A549 (cell line): Measurements from ENCODE around the gene CTNNBIP1. TPM values are rescaled to one million over a fixed set of nuclear protein-coding genes. Genes with fewer than 3 reads are reported as not detected.

Source experiments
- ATAC-seq, 2 experiments: fragments of 200-7000 bp in 1 of 2; fragments of >200 bp in 1 of 2; cut with Nextera tagmentation in 1 of 2; cut with Tn5 transposase in 1 of 2; 3 replicates each; pipeline versions ENCODE4 v1.8.0 to v1.9.1; 2018 to 2020; ENCODE audit warnings: mild to moderate bottlenecking in 1 of 2, moderate library complexity in 1 of 2
- CTCF ChIA-PET: fragments of 300-600 bp; sonication (Branson Sonifier 250); formaldehyde crosslinking; extraction: SDS; loops from one replicate; lab custom pipeline; 2021; ENCODE audit warnings: antibody characterized with exemption, inconsistent platforms; lab: Yijun Ruan, JAX
- POLR2A ChIA-PET: fragments of 350-600 bp; formaldehyde crosslinking; extraction: SDS; loops from one replicate; lab custom pipeline; 2021; ENCODE audit warnings: antibody characterized with exemption, inconsistent platforms; lab: Yijun Ruan, JAX
- DNase-seq, 2 experiments: peaks; one replicate each; pipeline versions ENCODE4 v3.0.0 to v3.0.0-alpha.2; 2011 to 2016; ENCODE audit warnings: low read depth in 1 of 2, low spot score in 1 of 2
- FAIRE-seq: peaks from 2 replicates; lab custom pipeline; 2011; peaks lifted over from hg19 to GRCh38; lab: Jason Lieb, UNC
- H3K27ac ChIP-seq, 2 experiments: fragments of >200 bp; sonication (Bioruptor Twin); formaldehyde crosslinking; 3 replicates each; pipeline ENCODE4 v1.5.1; 2016 to 2017
- H3K4me1 ChIP-seq: fragments of >200 bp; sonication (Bioruptor Twin); formaldehyde crosslinking; 3 replicates; pipeline ENCODE4 v1.6.1; 2016
- H3K4me2 ChIP-seq: fragments of >200 bp; sonication (Bioruptor Twin); formaldehyde crosslinking; 3 replicates; pipeline ENCODE4 v1.6.1; 2016
- H3K4me3 ChIP-seq: fragments of >200 bp; sonication (Bioruptor Twin); formaldehyde crosslinking; 3 replicates; pipeline ENCODE4 v1.5.1; 2016
- H3K9me3 ChIP-seq: fragments of >200 bp; sonication (Bioruptor Twin); formaldehyde crosslinking; 3 replicates; pipeline ENCODE4 v1.6.1; 2016
- BHLHE40 ChIP-seq: IDR thresholded peaks from 2 replicates; pipeline ENCODE4 v1.6.1; 2012; ENCODE audit warnings: low read depth, low read length, inconsistent platforms
- CBX2 ChIP-seq: fragments of 200-600 bp; sonication (generic); IDR thresholded peaks from 2 replicates; pipeline ENCODE4 v1.6.1; 2016; ENCODE audit warnings: low read depth, mild to moderate bottlenecking, borderline replicate concordance
- CEBPB ChIP-seq, 2 experiments: fragments of >200 bp in 1 of 2; sonication (Bioruptor Twin) in 1 of 2; formaldehyde crosslinking in 1 of 2; IDR thresholded peaks; 2 replicates each; pipeline ENCODE4 v1.6.1; 2012 to 2016
- CHD4 ChIP-seq: fragments of 200-600 bp; sonication (generic); IDR thresholded peaks from 2 replicates; pipeline ENCODE4 v1.6.1; 2016; ENCODE audit warnings: antibody characterized with exemption, mild to moderate bottlenecking, borderline replicate concordance
- EP300 ChIP-seq, 2 experiments: fragments of >200 bp; sonication (Bioruptor Twin); formaldehyde crosslinking; IDR thresholded peaks; 2 replicates in 1 of 2; 3 replicates in 1 of 2; pipeline ENCODE4 v1.6.1; 2016 to 2017
- FOSB ChIP-seq: fragments of 250-450 bp; sonication (Bioruptor Pico); IDR thresholded peaks from 2 replicates; pipeline ENCODE4 v1.5.0; 2020; ENCODE audit warnings: mild to moderate bottlenecking, moderate library complexity
- GATA3 ChIP-seq: IDR thresholded peaks from 2 replicates; pipeline ENCODE4 v1.6.1; 2012; ENCODE audit warnings: borderline replicate concordance
- HOXB13 ChIP-seq: fragments of 250-450 bp; sonication (Bioruptor Pico); IDR thresholded peaks from 2 replicates; pipeline ENCODE4 v1.5.0; 2020; ENCODE audit warnings: low read depth, mild to moderate bottlenecking, moderate library complexity
- JUNB ChIP-seq: fragments of >200 bp; sonication (Bioruptor Twin); formaldehyde crosslinking; IDR thresholded peaks from 2 replicates; pipeline ENCODE4 v1.6.1; 2016
- NPAS2 ChIP-seq: fragments of 250-450 bp; sonication (Bioruptor Pico); IDR thresholded peaks from 2 replicates; pipeline ENCODE4 v1.8.0; 2022; ENCODE audit warnings: mild to moderate bottlenecking, moderate library complexity, borderline replicate concordance
- RAD21 ChIP-seq, 2 experiments: fragments of >200 bp in 1 of 2; sonication (Bioruptor Twin) in 1 of 2; formaldehyde crosslinking in 1 of 2; IDR thresholded peaks in 1 of 2; conservative IDR thresholded peaks in 1 of 2; 2 replicates in 1 of 2; 3 replicates in 1 of 2; pipeline ENCODE4 v1.6.1; 2012 to 2018; ENCODE audit warnings: inconsistent platforms in 1 of 2
- RARB ChIP-seq: fragments of 250-450 bp; sonication (Bioruptor Pico); IDR thresholded peaks from 2 replicates; pipeline ENCODE4 v1.8.0; 2021; ENCODE audit warnings: mild to moderate bottlenecking, moderate library complexity
- SMC3 ChIP-seq: fragments of >200 bp; sonication (Bioruptor Twin); formaldehyde crosslinking; IDR thresholded peaks from 3 replicates; pipeline ENCODE4 v1.6.1; 2018; ENCODE audit warnings: inconsistent platforms
- TFCP2L1 ChIP-seq: fragments of 250-450 bp; sonication (Bioruptor Pico); IDR thresholded peaks from 2 replicates; pipeline ENCODE4 v1.5.0; 2021; ENCODE audit warnings: mild to moderate bottlenecking
- WGBS: methylation state at CpG from one replicate; pipeline ENCODE4 v1.1.6; 2017; ENCODE audit errors: missing lambda C conversion rate; 5-methylcytosine and 5-hydroxymethylcytosine counted together
- polyA plus RNA-seq, 4 experiments: library from polyadenylated mRNA; depleted of rRNA in 3 of 4; stranded (reverse); fragments of >200 nt; fragmentation: RNase III in 1 of 4; extraction: RNeasy Plus Mini Kit Qiagen cat#74134 plus additional on column Dnase treatment in 1 of 4; gene quantifications; 2 replicates in 3 of 4; 3 replicates in 1 of 4; pipeline ENCODE4 v1.2.3, GENCODE V29; 2011 to 2017
- TF ChIP-seq, protein P1 (sequence below): IDR thresholded peaks from 2 replicates; pipeline ENCODE4 v1.6.1; 2012
- TF ChIP-seq, protein P2 (sequence below): fragments of 250-450 bp; sonication (Bioruptor Pico); IDR thresholded peaks from 2 replicates; pipeline ENCODE4 v1.5.0; 2021; ENCODE audit warnings: mild to moderate bottlenecking, moderate library complexity, borderline replicate concordance
- TF ChIP-seq, protein P3 (sequence below): fragments of 250-450 bp; sonication (Bioruptor Pico); IDR thresholded peaks from 2 replicates; pipeline ENCODE4 v1.5.0; 2020; ENCODE audit warnings: low read depth, mild to moderate bottlenecking, moderate library complexity
- TF ChIP-seq, protein P4 (sequence below): fragments of 200-600 bp; sonication (generic); IDR thresholded peaks from 2 replicates; pipeline ENCODE4 v1.6.1; 2016; ENCODE audit warnings: antibody characterized with exemption, mild to moderate bottlenecking, moderate library complexity
- TF ChIP-seq, protein P5 (sequence below): fragments of >200 bp; sonication (Bioruptor Twin); formaldehyde crosslinking; IDR thresholded peaks from 3 replicates; pipeline ENCODE4 v1.5.1; 2016

Gene CTNNBIP1
- polyA plus RNA-seq, 2 of the 4 experiments (the other 2 are of a cell fraction), result 5.6 to 10.4 TPM

DNA sequence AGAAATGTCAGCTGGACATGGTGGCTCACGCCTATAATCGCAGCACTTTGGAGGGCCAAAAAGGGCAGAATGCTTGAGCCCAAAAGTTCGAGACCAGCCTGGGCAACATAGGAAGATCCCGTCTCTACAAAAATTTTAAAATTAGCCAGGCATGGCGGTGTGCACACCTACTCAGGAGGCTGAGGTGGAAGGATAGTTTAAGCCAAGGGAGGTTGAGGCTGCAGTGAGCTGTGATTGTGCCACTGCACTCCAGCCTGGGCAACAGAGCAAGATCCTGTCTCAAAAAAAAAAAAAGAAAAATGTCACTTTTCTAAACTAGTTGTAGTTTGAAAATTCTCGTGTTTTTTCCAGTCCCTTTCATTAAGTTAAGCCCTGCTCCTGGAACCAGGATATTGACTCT lies 95.5 kb downstream of the CTNNBIP1 start:
- peak overlapping the region in 1 of 2 experiments; percentile 28; a peak in 1 of 6 replicates for H3K27ac ChIP-seq
- no peak for ATAC-seq
- H3K9me3 ChIP-seq, result no peaks in the 10 kb centered on the region
- peaks cover 32% of the 10 kb centered on the region for H3K4me1 ChIP-seq
- no peak overlapping the region for H3K4me3 ChIP-seq
- no peak for TF ChIP-seq FOSB
- TF ChIP-seq, protein P1, sequence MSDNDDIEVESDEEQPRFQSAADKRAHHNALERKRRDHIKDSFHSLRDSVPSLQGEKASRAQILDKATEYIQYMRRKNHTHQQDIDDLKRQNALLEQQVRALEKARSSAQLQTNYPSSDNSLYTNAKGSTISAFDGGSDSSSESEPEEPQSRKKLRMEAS, result no peak
- no peak for TF ChIP-seq RAD21 (conservative IDR thresholded peaks at IDR 0.05 in 1 of 2, IDR thresholded peaks at IDR 0.05 in 1 of 2)
- no peak for TF ChIP-seq JUNB
- no peak for TF ChIP-seq EP300 (IDR thresholded peaks at IDR 0.05)
- no peak for TF ChIP-seq NPAS2
- TF ChIP-seq RARB (CRISPR knock-in tag), result no peak
- no peak for TF ChIP-seq GATA3
- TF ChIP-seq, protein P2, sequence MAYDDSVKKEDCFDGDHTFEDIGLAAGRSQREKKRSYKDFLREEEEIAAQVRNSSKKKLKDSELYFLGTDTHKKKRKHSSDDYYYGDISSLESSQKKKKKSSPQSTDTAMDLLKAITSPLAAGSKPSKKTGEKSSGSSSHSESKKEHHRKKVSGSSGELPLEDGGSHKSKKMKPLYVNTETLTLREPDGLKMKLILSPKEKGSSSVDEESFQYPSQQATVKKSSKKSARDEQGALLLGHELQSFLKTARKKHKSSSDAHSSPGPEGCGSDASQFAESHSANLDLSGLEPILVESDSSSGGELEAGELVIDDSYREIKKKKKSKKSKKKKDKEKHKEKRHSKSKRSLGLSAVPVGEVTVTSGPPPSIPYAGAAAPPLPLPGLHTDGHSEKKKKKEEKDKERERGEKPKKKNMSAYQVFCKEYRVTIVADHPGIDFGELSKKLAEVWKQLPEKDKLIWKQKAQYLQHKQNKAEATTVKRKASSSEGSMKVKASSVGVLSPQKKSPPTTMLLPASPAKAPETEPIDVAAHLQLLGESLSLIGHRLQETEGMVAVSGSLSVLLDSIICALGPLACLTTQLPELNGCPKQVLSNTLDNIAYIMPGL (CRISPR knock-in tag), result no peak
- no peak for TF ChIP-seq CEBPB (IDR thresholded peaks at IDR 0.05)
- TF ChIP-seq TFCP2L1 (CRISPR knock-in tag), result no peak
- TF ChIP-seq, protein P3, sequence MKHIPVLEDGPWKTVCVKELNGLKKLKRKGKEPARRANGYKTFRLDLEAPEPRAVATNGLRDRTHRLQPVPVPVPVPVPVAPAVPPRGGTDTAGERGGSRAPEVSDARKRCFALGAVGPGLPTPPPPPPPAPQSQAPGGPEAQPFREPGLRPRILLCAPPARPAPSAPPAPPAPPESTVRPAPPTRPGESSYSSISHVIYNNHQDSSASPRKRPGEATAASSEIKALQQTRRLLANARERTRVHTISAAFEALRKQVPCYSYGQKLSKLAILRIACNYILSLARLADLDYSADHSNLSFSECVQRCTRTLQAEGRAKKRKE, result no peak
- no peak for TF ChIP-seq BHLHE40
- H3K4me2 ChIP-seq, result no peak overlapping the region
- FAIRE-seq, result no peak
- POLR2A ChIA-PET, result no interaction called here
- CTCF ChIA-PET, result interaction anchor here (0.9 kb wide), 1 partner anchor 30 kb away, joined by 4 read pairs; no protein-coding TSS in a partner anchor
- no peak for DNase-seq
- 89% methylated on average over 6 of the region's 6 CpGs for WGBS

DNA sequence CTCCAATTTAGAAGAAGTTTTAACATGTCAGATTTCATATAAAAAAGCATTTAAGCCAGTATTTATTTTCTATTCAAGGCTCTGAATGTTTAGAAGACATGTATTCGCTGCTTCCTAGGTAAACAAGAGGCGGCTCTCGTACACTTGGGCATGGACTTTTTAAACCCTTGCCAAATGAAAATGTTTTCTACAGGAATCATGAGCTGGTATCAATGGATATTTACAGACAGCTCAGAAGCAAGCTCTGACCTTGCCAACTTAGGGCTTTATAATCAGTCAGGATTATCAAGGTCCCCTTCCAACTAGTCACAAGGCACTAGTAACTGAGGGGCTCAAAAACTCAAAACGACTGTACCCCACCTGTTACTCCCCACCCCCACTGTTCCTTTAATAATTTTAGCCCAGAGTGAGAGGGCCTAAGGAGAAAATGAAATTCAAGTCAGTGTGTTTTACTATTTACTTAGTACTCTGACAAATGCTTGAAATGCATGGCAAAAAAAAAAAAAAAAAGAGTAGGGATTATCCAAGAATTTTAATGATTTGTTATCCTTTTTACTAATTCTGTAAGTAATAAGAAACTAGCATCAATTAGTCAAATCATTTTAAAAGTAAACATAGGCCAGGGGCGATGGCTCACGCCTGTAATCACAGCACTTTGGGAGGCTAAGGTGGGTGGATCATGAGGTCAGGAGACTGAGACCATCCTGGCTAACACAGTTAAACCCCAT lies 98.7 kb downstream of the CTNNBIP1 start:
- ATAC-seq (no peak), DNase-seq (no peak), FAIRE-seq (no peak)
- POLR2A ChIA-PET, result no interaction called here
- Histone ChIP-seq H3K4me2 (no peak overlapping the region), H3K27ac (no peak overlapping the region), H3K4me3 (no peak overlapping the region), H3K4me1 (peaks cover 26% of the 10 kb centered on the region), H3K9me3 (no peaks in the 10 kb centered on the region)
- CTCF ChIA-PET, result interaction anchor here (1.3 kb wide), 1 partner anchor 26 kb away, joined by 4 read pairs; no protein-coding TSS in a partner anchor
- WGBS, result 69% methylated on average over 6 of the region's 6 CpGs
- TF ChIP-seq SMC3 (no peak), CBX2 (no peak), JUNB (no peak), HOXB13 (CRISPR knock-in tag) (no peak), CHD4 (no peak)
- TF ChIP-seq, protein P2 (CRISPR knock-in tag), result no peak
- TF ChIP-seq, protein P4, sequence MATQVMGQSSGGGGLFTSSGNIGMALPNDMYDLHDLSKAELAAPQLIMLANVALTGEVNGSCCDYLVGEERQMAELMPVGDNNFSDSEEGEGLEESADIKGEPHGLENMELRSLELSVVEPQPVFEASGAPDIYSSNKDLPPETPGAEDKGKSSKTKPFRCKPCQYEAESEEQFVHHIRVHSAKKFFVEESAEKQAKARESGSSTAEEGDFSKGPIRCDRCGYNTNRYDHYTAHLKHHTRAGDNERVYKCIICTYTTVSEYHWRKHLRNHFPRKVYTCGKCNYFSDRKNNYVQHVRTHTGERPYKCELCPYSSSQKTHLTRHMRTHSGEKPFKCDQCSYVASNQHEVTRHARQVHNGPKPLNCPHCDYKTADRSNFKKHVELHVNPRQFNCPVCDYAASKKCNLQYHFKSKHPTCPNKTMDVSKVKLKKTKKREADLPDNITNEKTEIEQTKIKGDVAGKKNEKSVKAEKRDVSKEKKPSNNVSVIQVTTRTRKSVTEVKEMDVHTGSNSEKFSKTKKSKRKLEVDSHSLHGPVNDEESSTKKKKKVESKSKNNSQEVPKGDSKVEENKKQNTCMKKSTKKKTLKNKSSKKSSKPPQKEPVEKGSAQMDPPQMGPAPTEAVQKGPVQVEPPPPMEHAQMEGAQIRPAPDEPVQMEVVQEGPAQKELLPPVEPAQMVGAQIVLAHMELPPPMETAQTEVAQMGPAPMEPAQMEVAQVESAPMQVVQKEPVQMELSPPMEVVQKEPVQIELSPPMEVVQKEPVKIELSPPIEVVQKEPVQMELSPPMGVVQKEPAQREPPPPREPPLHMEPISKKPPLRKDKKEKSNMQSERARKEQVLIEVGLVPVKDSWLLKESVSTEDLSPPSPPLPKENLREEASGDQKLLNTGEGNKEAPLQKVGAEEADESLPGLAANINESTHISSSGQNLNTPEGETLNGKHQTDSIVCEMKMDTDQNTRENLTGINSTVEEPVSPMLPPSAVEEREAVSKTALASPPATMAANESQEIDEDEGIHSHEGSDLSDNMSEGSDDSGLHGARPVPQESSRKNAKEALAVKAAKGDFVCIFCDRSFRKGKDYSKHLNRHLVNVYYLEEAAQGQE, result no peak
- TF ChIP-seq, protein P5, sequence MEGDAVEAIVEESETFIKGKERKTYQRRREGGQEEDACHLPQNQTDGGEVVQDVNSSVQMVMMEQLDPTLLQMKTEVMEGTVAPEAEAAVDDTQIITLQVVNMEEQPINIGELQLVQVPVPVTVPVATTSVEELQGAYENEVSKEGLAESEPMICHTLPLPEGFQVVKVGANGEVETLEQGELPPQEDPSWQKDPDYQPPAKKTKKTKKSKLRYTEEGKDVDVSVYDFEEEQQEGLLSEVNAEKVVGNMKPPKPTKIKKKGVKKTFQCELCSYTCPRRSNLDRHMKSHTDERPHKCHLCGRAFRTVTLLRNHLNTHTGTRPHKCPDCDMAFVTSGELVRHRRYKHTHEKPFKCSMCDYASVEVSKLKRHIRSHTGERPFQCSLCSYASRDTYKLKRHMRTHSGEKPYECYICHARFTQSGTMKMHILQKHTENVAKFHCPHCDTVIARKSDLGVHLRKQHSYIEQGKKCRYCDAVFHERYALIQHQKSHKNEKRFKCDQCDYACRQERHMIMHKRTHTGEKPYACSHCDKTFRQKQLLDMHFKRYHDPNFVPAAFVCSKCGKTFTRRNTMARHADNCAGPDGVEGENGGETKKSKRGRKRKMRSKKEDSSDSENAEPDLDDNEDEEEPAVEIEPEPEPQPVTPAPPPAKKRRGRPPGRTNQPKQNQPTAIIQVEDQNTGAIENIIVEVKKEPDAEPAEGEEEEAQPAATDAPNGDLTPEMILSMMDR, result no peak
